Right lobe of liver (tissue), 4 donors: ENCODE data around the gene SPATC1L.

Source experiments
- POLR2A ChIP-seq: fragments of 450-650 bp; IDR thresholded peaks from one replicate; pipeline ENCODE4 v1.6.1; 2017; ENCODE audit warnings: antibody characterized with exemption, mild to moderate bottlenecking
- TF ChIP-seq, protein P1 (sequence below), 4 donors: fragments of 200-600 bp in 3 of 4; fragments of 450-650 bp in 1 of 4; IDR thresholded peaks; one replicate each; pipeline versions ENCODE4 v1.5.1 to v1.8.0; 2016 to 2022; ENCODE audit warnings: antibody characterized with exemption in 4 of 4, mild to moderate bottlenecking in 2 of 4
- donor health status: DM: no; HTN: no; CAD: no.
- donor health status: DM: no; HTN: no; CAD: no.
- donor health status: DM: no; HTN: yes; CAD: no.

DNA sequence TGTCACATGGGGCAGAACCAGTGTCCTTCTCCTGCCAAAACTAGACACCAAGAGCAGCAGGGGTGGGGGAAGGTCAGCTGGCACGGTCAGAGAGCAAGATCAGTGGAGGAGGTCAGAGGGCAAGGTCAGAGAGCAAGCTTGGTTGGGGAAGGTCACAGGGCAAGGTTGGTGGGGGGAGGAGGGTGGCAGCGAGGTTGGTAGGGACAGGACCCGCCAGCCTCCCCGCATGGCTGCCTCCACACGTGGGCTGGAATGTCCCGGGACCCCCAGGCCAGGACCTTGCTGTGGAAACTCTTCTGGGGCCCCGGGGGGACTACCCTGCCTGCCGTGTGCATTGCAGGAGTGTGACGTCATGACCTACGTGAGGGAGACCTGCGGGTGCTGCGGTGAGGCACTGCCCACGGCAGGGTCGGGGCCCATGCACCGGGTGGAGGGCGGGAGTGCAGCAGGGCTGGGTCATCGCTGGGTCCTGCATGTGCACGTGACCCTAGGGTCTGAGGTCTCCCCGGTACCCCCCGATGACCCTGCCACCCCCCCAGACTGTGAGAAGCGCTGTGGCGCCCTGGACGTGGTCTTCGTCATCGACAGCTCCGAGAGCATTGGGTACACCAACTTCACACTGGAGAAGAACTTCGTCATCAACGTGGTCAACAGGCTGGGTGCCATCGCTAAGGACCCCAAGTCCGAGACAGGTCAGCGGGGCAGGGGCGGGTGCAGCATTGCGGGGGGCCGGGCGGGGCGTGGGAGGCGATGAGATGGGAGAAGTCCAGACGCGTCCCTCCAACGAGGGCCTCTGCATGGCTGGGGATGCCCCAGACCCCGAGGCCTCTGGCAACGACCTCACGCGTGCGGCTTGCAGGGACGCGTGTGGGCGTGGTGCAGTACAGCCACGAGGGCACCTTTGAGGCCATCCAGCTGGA lies 59.1 kb downstream of the SPATC1L start:
- TF ChIP-seq, protein P1, sequence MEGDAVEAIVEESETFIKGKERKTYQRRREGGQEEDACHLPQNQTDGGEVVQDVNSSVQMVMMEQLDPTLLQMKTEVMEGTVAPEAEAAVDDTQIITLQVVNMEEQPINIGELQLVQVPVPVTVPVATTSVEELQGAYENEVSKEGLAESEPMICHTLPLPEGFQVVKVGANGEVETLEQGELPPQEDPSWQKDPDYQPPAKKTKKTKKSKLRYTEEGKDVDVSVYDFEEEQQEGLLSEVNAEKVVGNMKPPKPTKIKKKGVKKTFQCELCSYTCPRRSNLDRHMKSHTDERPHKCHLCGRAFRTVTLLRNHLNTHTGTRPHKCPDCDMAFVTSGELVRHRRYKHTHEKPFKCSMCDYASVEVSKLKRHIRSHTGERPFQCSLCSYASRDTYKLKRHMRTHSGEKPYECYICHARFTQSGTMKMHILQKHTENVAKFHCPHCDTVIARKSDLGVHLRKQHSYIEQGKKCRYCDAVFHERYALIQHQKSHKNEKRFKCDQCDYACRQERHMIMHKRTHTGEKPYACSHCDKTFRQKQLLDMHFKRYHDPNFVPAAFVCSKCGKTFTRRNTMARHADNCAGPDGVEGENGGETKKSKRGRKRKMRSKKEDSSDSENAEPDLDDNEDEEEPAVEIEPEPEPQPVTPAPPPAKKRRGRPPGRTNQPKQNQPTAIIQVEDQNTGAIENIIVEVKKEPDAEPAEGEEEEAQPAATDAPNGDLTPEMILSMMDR (IDR thresholded peaks at IDR 0.05) = no peak
- TF ChIP-seq POLR2A = no peak
